ENCODE measurements around the gene WDFY4. TPM values are rescaled to one million over a fixed set of nuclear protein-coding genes. Genes with fewer than 3 reads are reported as not detected.

Gene WDFY4
- polyA plus RNA-seq, 1 of the 3 experiments (the other 2 are of a cell fraction), result not detected

GRCh38 chr10:48648172-48648942 is 36.3 kb upstream of the WDFY4 start:
- no peaks in the 10 kb centered on the region; a peak in 1 of 4 replicates for H3K4me1 ChIP-seq (ENCODE audit: control insufficient read depth in 1 of 2, insufficient read depth in 2 of 2, low read depth in 1 of 2, low read length in 1 of 2)
- WGBS (ENCODE audit: low lambda C conversion rate), result 94% methylated on average over 7 of the region's 12 CpGs
- H3K79me2 ChIP-seq (ENCODE audit: insufficient read depth), result peaks cover 60% of the 10 kb centered on the region
- H3K4me2 ChIP-seq, result no peak overlapping the region
- no peak overlapping the region for H2AFZ ChIP-seq (ENCODE audit: low read depth)
- no peak overlapping the region for H3K27ac ChIP-seq (ENCODE audit: low read depth in 2 of 2, low read length in 1 of 2)
- H3K36me3 ChIP-seq (replicated peaks in 1 of 2; ENCODE audit: control insufficient read depth in 1 of 2, insufficient read depth in 2 of 2, low read length in 1 of 2), result peaks cover 0 to 12% of the 10 kb centered on the region in 2 experiments
- peaks cover 4% of the 10 kb centered on the region for H3F3A ChIP-seq (replicated peaks; ENCODE audit: insufficient read depth)
- H3K9me3 ChIP-seq, result no peaks in the 10 kb centered on the region; the same call in 1 of the 2 replicates
- no peaks in the 10 kb centered on the region for H3K27me3 ChIP-seq (ENCODE audit: insufficient read depth)
- no peak for TF ChIP-seq REST (IDR thresholded peaks at IDR 0.05; ENCODE audit: low read depth, low read length)
- no peak for TF ChIP-seq YY1 (IDR thresholded peaks at IDR 0.05; ENCODE audit: low read depth)
- TF ChIP-seq, protein P1, sequence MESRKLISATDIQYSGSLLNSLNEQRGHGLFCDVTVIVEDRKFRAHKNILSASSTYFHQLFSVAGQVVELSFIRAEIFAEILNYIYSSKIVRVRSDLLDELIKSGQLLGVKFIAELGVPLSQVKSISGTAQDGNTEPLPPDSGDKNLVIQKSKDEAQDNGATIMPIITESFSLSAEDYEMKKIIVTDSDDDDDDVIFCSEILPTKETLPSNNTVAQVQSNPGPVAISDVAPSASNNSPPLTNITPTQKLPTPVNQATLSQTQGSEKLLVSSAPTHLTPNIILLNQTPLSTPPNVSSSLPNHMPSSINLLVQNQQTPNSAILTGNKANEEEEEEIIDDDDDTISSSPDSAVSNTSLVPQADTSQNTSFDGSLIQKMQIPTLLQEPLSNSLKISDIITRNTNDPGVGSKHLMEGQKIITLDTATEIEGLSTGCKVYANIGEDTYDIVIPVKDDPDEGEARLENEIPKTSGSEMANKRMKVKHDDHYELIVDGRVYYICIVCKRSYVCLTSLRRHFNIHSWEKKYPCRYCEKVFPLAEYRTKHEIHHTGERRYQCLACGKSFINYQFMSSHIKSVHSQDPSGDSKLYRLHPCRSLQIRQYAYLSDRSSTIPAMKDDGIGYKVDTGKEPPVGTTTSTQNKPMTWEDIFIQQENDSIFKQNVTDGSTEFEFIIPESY (IDR thresholded peaks at IDR 0.05; ENCODE audit: borderline replicate concordance, low read depth), result no peak
- TF ChIP-seq FOXJ3 (CRISPR knock-in tag; IDR thresholded peaks at IDR 0.05), result no peak
- no peak for TF ChIP-seq FOSL2 (IDR thresholded peaks at IDR 0.05; ENCODE audit: borderline replicate concordance, low read depth)
- TF ChIP-seq POLR2AphosphoS5 (IDR thresholded peaks at IDR 0.05; ENCODE audit: low read depth, low read length), result no peak
- no peak for TF ChIP-seq RAD21 (IDR thresholded peaks at IDR 0.05; ENCODE audit: low read length)
- no peak for TF ChIP-seq MXI1 (IDR thresholded peaks at IDR 0.05; ENCODE audit: low read depth, low read length)
- TF ChIP-seq RXRA (IDR thresholded peaks at IDR 0.05; ENCODE audit: borderline replicate concordance, low read depth), result no peak
- TF ChIP-seq TAF1 (IDR thresholded peaks at IDR 0.05; ENCODE audit: borderline replicate concordance, low read depth, low read length), result no peak
- TF ChIP-seq GABPA (IDR thresholded peaks at IDR 0.05; ENCODE audit: low read depth), result no peak
- TF ChIP-seq, protein P2, sequence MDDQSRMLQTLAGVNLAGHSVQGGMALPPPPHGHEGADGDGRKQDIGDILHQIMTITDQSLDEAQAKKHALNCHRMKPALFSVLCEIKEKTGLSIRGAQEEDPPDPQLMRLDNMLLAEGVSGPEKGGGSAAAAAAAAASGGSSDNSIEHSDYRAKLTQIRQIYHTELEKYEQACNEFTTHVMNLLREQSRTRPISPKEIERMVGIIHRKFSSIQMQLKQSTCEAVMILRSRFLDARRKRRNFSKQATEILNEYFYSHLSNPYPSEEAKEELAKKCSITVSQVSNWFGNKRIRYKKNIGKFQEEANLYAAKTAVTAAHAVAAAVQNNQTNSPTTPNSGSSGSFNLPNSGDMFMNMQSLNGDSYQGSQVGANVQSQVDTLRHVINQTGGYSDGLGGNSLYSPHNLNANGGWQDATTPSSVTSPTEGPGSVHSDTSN (IDR thresholded peaks at IDR 0.05), result no peak
- POLR2A ChIA-PET, result no interaction called here
- DNase-seq, result no peak
- no peak overlapping the region for H3K4me3 ChIP-seq (ENCODE audit: low read depth in 2 of 2, low read length in 1 of 2)
- no peaks in the 10 kb centered on the region for H3K9me2 ChIP-seq
- no peaks in the 10 kb centered on the region for H4K20me1 ChIP-seq (ENCODE audit: insufficient read depth)
- H3K9ac ChIP-seq, result no peak overlapping the region
- CTCF ChIA-PET, result interaction anchor here (2.6 to 14.1 kb wide), 3 partner anchors 8 to 94 kb away, joined by 9 to 662 read pairs (median 15); no protein-coding TSS in a partner anchor
